SU-DHL-6 (cell line): ENCODE data around the gene NDUFB1.

ENCODE experiments used
- H2AFZ ChIP-seq: fragments of 200-600 bp; sonication (generic); 2 replicates; pipeline ENCODE4 v1.6.1; 2014; ENCODE audit warnings: low read depth, mild to moderate bottlenecking, moderate library complexity, mixed read lengths, antibody characterized with exemption, low read length; ENCODE audit not compliant: severe bottlenecking
- H3F3A ChIP-seq: fragments of 200-600 bp; shearing (Covaris generic); 2 replicates; pipeline ENCODE4 v1.6.0; 2016; ENCODE audit warnings: antibody characterized with exemption, mild to moderate bottlenecking; ENCODE audit not compliant: insufficient read depth
- H3K27ac ChIP-seq: fragments of 200-600 bp; sonication (generic); 2 replicates; pipeline ENCODE4 v1.5.1; 2016; ENCODE audit warnings: low read depth, mild to moderate bottlenecking, low read length, moderate library complexity, mixed read lengths
- H3K27me3 ChIP-seq: fragments of 200-600 bp; sonication (generic), shearing (Covaris generic); 2 replicates; pipeline ENCODE4 v1.6.0; 2014; ENCODE audit warnings: mild to moderate bottlenecking, low read length
- H3K36me3 ChIP-seq: fragments of 200-600 bp; sonication (generic); 2 replicates; pipeline ENCODE4 v1.6.1; 2014; ENCODE audit warnings: mild to moderate bottlenecking, low read length, mixed read lengths
- H3K4me2 ChIP-seq: fragments of 300-600, 200-600 bp; shearing (Covaris generic), sonication (generic); 2 replicates; pipeline ENCODE4 v1.6.0; 2014; ENCODE audit warnings: low read length, low read depth, mild to moderate bottlenecking; ENCODE audit not compliant: poor library complexity, severe bottlenecking
- H3K4me3 ChIP-seq: fragments of 200-600 bp; sonication (generic); 2 replicates; pipeline ENCODE4 v1.5.1; 2014; ENCODE audit warnings: antibody characterized with exemption, low read length, mild to moderate bottlenecking, mixed read lengths; ENCODE audit not compliant: insufficient read depth, poor library complexity, severe bottlenecking
- H3K79me2 ChIP-seq: fragments of 200-600 bp; sonication (generic); 2 replicates; pipeline ENCODE4 v1.6.1; 2014; ENCODE audit warnings: mild to moderate bottlenecking, low read length, moderate library complexity; ENCODE audit not compliant: insufficient read depth
- H3K9ac ChIP-seq: fragments of 200-600 bp; sonication (generic); 2 replicates; pipeline ENCODE4 v1.7.0; 2014; ENCODE audit warnings: mild to moderate bottlenecking, low read length
- H3K9me2 ChIP-seq: fragments of 200-600 bp; sonication (generic); replicated peaks from 2 replicates; pipeline ENCODE4 v1.6.1; 2014; ENCODE audit warnings: low read length; ENCODE audit not compliant: insufficient read depth
- H3K9me3 ChIP-seq: fragments of 200-600 bp; sonication (generic); 2 replicates; pipeline ENCODE4 v1.6.1; 2014; ENCODE audit warnings: low read length, mixed read lengths; ENCODE audit not compliant: insufficient read depth
- H4K20me1 ChIP-seq: fragments of 200-600 bp; sonication (generic); 2 replicates; pipeline ENCODE4 v1.6.1; 2014; ENCODE audit warnings: low read depth, mild to moderate bottlenecking, antibody characterized with exemption, low read length, moderate library complexity, mixed read lengths
- CTCF ChIP-seq: fragments of 200-600 bp; sonication (generic); IDR thresholded peaks from one replicate; pipeline ENCODE4 v1.5.1; 2017; ENCODE audit warnings: antibody characterized with exemption, mild to moderate bottlenecking, low read length, moderate library complexity; ENCODE audit not compliant: insufficient read depth, poor library complexity, severe bottlenecking
- EZH2phosphoT487 ChIP-seq: fragments of 200-600 bp; sonication (generic), shearing (Covaris generic); conservative IDR thresholded peaks from 2 replicates; pipeline ENCODE4 v1.6.1; 2018; ENCODE audit warnings: mild to moderate bottlenecking, antibody characterized with exemption, low read length, moderate library complexity, mixed read lengths

The NDUFB1 gene

GRCh38 chr14:92106143-92106926 lies 15.2 kb downstream of the NDUFB1 start, which contains the start of gene ATXN3:
Gene ATXN3, minus strand, starts transcription at chr14:92106582. Its CDS starts 30 bp downstream, at chr14:92106552.
- Histone ChIP-seq H3F3A (peaks cover 6% of the 10 kb centered on the region), H3K4me2 (peak within 1 kb of the TSS; percentile 83), H2AFZ (peak within 1 kb of the TSS; percentile 96), H4K20me1 (no peaks in the 10 kb centered on the region), H3K79me2 (peaks cover 26% of the 10 kb centered on the region), H3K4me3 (peak within 1 kb of the TSS; percentile 93), H3K9me3 (no peaks in the 10 kb centered on the region), H3K9ac (peak within 1 kb of the TSS; percentile 66), H3K9me2 (no peaks in the 10 kb centered on the region), H3K36me3 (no peaks in the 10 kb centered on the region), H3K27ac (peak within 1 kb of the TSS; percentile 30), H3K27me3 (no peaks in the 10 kb centered on the region)
- TF ChIP-seq EZH2phosphoT487 (no peak), CTCF (peak; percentile 69)

- H3K27me3 ChIP-seq = no peaks in the 10 kb centered on the region
- peak overlapping the region; percentile 39 for H2AFZ ChIP-seq
- H4K20me1 ChIP-seq = no peaks in the 10 kb centered on the region
- peak overlapping the region; percentile 66 for H3K9ac ChIP-seq
- no peaks in the 10 kb centered on the region for H3K9me3 ChIP-seq
- H3K79me2 ChIP-seq = peaks cover 29% of the 10 kb centered on the region
- H3K4me3 ChIP-seq = peak overlapping the region; percentile 93
- TF ChIP-seq CTCF = no peak
- TF ChIP-seq EZH2phosphoT487 = no peak
- H3K9me2 ChIP-seq = no peaks in the 10 kb centered on the region
- H3F3A ChIP-seq = peaks cover 6% of the 10 kb centered on the region
- H3K36me3 ChIP-seq = no peaks in the 10 kb centered on the region
- peak overlapping the region; percentile 83 for H3K4me2 ChIP-seq
- peak overlapping the region; percentile 30 for H3K27ac ChIP-seq
These were observed 15.7 kb downstream of the NDUFB1 start for GRCh38 chr14:92105893-92106142.

GRCh38 chr14:92105073-92105892 lies 16.2 kb downstream of the NDUFB1 start:
- no peak for TF ChIP-seq CTCF
- TF ChIP-seq EZH2phosphoT487 = no peak
- Histone ChIP-seq H3K4me2 (peak overlapping the region; percentile 83), H3K9me3 (no peaks in the 10 kb centered on the region), H3K27ac (no peak overlapping the region), H3K4me3 (peak overlapping the region; percentile 93), H3K9ac (peak overlapping the region; percentile 66), H4K20me1 (no peaks in the 10 kb centered on the region), H3K27me3 (no peaks in the 10 kb centered on the region), H3K36me3 (no peaks in the 10 kb centered on the region), H2AFZ (peak overlapping the region; percentile 39), H3K9me2 (no peaks in the 10 kb centered on the region), H3K79me2 (peaks cover 34% of the 10 kb centered on the region), H3F3A (peaks cover 6% of the 10 kb centered on the region)
